ENCODE measurements around the gene MATN4.
A peak's percentile ranks its signal among the peaks of the same experiment; 100 is the strongest.

Gene MATN4

GRCh38 chr20:45342855-45343531 is 34.9 kb upstream of the MATN4 start:
- H4K8ac ChIP-seq (ENCODE audit: low read length), result peak overlapping the region; percentile 45
- 39% methylated on average over 6 of the region's 6 CpGs for WGBS
- H3K9ac ChIP-seq (ENCODE audit: low read length), result peak overlapping the region; percentile 89
- peak overlapping the region; percentile 81 for H2BK5ac ChIP-seq (ENCODE audit: low read depth, low read length, poor library complexity, severe bottlenecking)
- H3K27ac ChIP-seq (ENCODE audit: low read length, poor library complexity, severe bottlenecking), result peak overlapping the region; percentile 92
- H3K4me2 ChIP-seq (ENCODE audit: low read length, poor library complexity, severe bottlenecking), result peak overlapping the region; percentile 44
- H3K4ac ChIP-seq (ENCODE audit: low read depth in 1 of 2, low read length in 2 of 2), result peak overlapping the region; percentile 15 to 80
- peaks cover 22% of the 10 kb centered on the region in 2 experiments for H3K36me3 ChIP-seq (ENCODE audit: control insufficient read depth in 1 of 2, insufficient read depth in 2 of 2, low read depth in 1 of 2, low read length in 2 of 2)
- no peaks in the 10 kb centered on the region for H3K79me1 ChIP-seq (replicated peaks; ENCODE audit: low read length, poor library complexity, severe bottlenecking)
- peak overlapping the region; percentile 69 for H2BK120ac ChIP-seq (ENCODE audit: low read depth, low read length)
- peaks cover 66% of the 10 kb centered on the region for H3K4me1 ChIP-seq (ENCODE audit: control insufficient read depth, insufficient read depth, low read depth, low read length)
- peak overlapping the region in 1 of 2 experiments; percentile 81 for H3K4me3 ChIP-seq (ENCODE audit: insufficient read depth in 1 of 2, low read depth in 1 of 2, low read length in 2 of 2)
- peak overlapping the region; percentile 70 to 94 for H2BK12ac ChIP-seq (ENCODE audit: low read length in 2 of 2)
- peak overlapping the region; percentile 74 for H4K91ac ChIP-seq (ENCODE audit: low read length)
- no peak overlapping the region for H2AFZ ChIP-seq (ENCODE audit: low read depth, low read length)
- no peak overlapping the region for H3K14ac ChIP-seq (ENCODE audit: low read length in 2 of 2)
- DNase-seq, result no peak
- no peak overlapping the region for H2BK15ac ChIP-seq (ENCODE audit: low read depth, poor library complexity, severe bottlenecking)
- H3K23ac ChIP-seq (ENCODE audit: low read length in 2 of 2), result peak overlapping the region in 1 of 2 experiments; percentile 70
- H3K9me3 ChIP-seq (ENCODE audit: control insufficient read depth, low read length), result no peaks in the 10 kb centered on the region
- no peaks in the 10 kb centered on the region for H3K27me3 ChIP-seq (ENCODE audit: control insufficient read depth in 1 of 2, insufficient read depth in 1 of 2, low read length in 2 of 2)
- H2AK5ac ChIP-seq (ENCODE audit: low read length, severe bottlenecking), result peak overlapping the region; percentile 92
- peak overlapping the region; percentile 81 to 94 for H3K18ac ChIP-seq (ENCODE audit: low read depth in 1 of 2, low read length in 2 of 2)

GRCh38 chr20:45341939-45342854 is 34.1 kb upstream of the MATN4 start:
- peak overlapping the region; percentile 70 to 98 for H2BK12ac ChIP-seq (ENCODE audit: low read length in 2 of 2)
- peak overlapping the region; percentile 81 for H2BK5ac ChIP-seq (ENCODE audit: low read depth, low read length, poor library complexity, severe bottlenecking)
- H3K36me3 ChIP-seq (ENCODE audit: control insufficient read depth in 1 of 2, insufficient read depth in 2 of 2, low read depth in 1 of 2, low read length in 2 of 2), result peaks cover 22% of the 10 kb centered on the region in 2 experiments
- H3K4me3 ChIP-seq (ENCODE audit: insufficient read depth in 1 of 2, low read depth in 1 of 2, low read length in 2 of 2), result peak overlapping the region in 1 of 2 experiments; percentile 81
- H3K4me2 ChIP-seq (ENCODE audit: low read length, poor library complexity, severe bottlenecking), result peak overlapping the region; percentile 68
- H3K4me1 ChIP-seq (ENCODE audit: control insufficient read depth, insufficient read depth, low read depth, low read length), result peaks cover 68% of the 10 kb centered on the region
- H3K23ac ChIP-seq (ENCODE audit: low read length in 2 of 2), result peak overlapping the region in 1 of 2 experiments; percentile 70
- 6% methylated on average over 16 of the region's 16 CpGs for WGBS
- H4K91ac ChIP-seq (ENCODE audit: low read length), result peak overlapping the region; percentile 96
- H3K18ac ChIP-seq (ENCODE audit: low read depth in 1 of 2, low read length in 2 of 2), result peak overlapping the region; percentile 81 to 94
- H2BK120ac ChIP-seq (ENCODE audit: low read depth, low read length), result peak overlapping the region; percentile 59
- no peaks in the 10 kb centered on the region for H3K27me3 ChIP-seq (ENCODE audit: control insufficient read depth in 1 of 2, insufficient read depth in 1 of 2, low read length in 2 of 2)
- peak; percentile 77 for DNase-seq
- H4K8ac ChIP-seq (ENCODE audit: low read length), result peak overlapping the region; percentile 92
- H3K4ac ChIP-seq (ENCODE audit: low read depth in 1 of 2, low read length in 2 of 2), result peak overlapping the region; percentile 70 to 90
- no peaks in the 10 kb centered on the region for H3K9me3 ChIP-seq (ENCODE audit: control insufficient read depth, low read length)
- peak overlapping the region in 1 of 2 experiments; percentile 90 for H3K14ac ChIP-seq (ENCODE audit: low read length in 2 of 2)
- peak overlapping the region; percentile 92 for H3K27ac ChIP-seq (ENCODE audit: low read length, poor library complexity, severe bottlenecking)
- H3K79me1 ChIP-seq (replicated peaks; ENCODE audit: low read length, poor library complexity, severe bottlenecking), result no peaks in the 10 kb centered on the region
- H2BK15ac ChIP-seq (ENCODE audit: low read depth, poor library complexity, severe bottlenecking), result peak overlapping the region; percentile 68
- H3K9ac ChIP-seq (ENCODE audit: low read length), result peak overlapping the region; percentile 89
- peak overlapping the region; percentile 21 for H2AFZ ChIP-seq (ENCODE audit: low read depth, low read length)
- H2AK5ac ChIP-seq (ENCODE audit: low read length, severe bottlenecking), result peak overlapping the region; percentile 92

- Histone ChIP-seq H4K8ac (ENCODE audit: low read length) (peak overlapping the region; percentile 92), H3K9ac (ENCODE audit: low read length) (peak overlapping the region; percentile 89), H3K4me1 (ENCODE audit: control insufficient read depth, insufficient read depth, low read depth, low read length) (peaks cover 72% of the 10 kb centered on the region), H3K79me1 (replicated peaks; ENCODE audit: low read length, poor library complexity, severe bottlenecking) (no peaks in the 10 kb centered on the region), H3K14ac (ENCODE audit: low read length in 2 of 2) (no peak overlapping the region), H3K27me3 (ENCODE audit: control insufficient read depth in 1 of 2, insufficient read depth in 1 of 2, low read length in 2 of 2) (no peaks in the 10 kb centered on the region), H3K9me3 (ENCODE audit: control insufficient read depth, low read length) (no peaks in the 10 kb centered on the region), H3K27ac (ENCODE audit: low read length, poor library complexity, severe bottlenecking) (peak overlapping the region; percentile 92), H2BK12ac (ENCODE audit: low read length in 2 of 2) (peak overlapping the region; percentile 55 to 90), H3K4me2 (ENCODE audit: low read length, poor library complexity, severe bottlenecking) (peak overlapping the region; percentile 68), H2AK5ac (ENCODE audit: low read length, severe bottlenecking) (peak overlapping the region; percentile 57), H3K4ac (ENCODE audit: low read depth in 1 of 2, low read length in 2 of 2) (peak overlapping the region in 1 of 2 experiments; percentile 90), H2BK5ac (ENCODE audit: low read depth, low read length, poor library complexity, severe bottlenecking) (no peak overlapping the region), H2AFZ (ENCODE audit: low read depth, low read length) (no peak overlapping the region), H3K4me3 (ENCODE audit: insufficient read depth in 1 of 2, low read depth in 1 of 2, low read length in 2 of 2) (peak overlapping the region in 1 of 2 experiments; percentile 54), H4K91ac (ENCODE audit: low read length) (peak overlapping the region; percentile 36), H3K18ac (ENCODE audit: low read depth in 1 of 2, low read length in 2 of 2) (peak overlapping the region; percentile 60 to 94), H3K23ac (ENCODE audit: low read length in 2 of 2) (peak overlapping the region in 1 of 2 experiments; percentile 27), H2BK15ac (ENCODE audit: low read depth, poor library complexity, severe bottlenecking) (peak overlapping the region; percentile 8), H3K36me3 (ENCODE audit: control insufficient read depth in 1 of 2, insufficient read depth in 2 of 2, low read depth in 1 of 2, low read length in 2 of 2) (peaks cover 22% of the 10 kb centered on the region in 2 experiments), H2BK120ac (ENCODE audit: low read depth, low read length) (no peak overlapping the region)
- no peak for DNase-seq
- 3% methylated on average over 2 of the region's 3 CpGs for WGBS
Measured at GRCh38 chr20:45341579-45341938, 33.5 kb upstream of the MATN4 start.

- H2BK120ac ChIP-seq (ENCODE audit: low read depth, low read length), result no peak overlapping the region
Measured at GRCh38 chr20:45340951-45341350, 32.9 kb upstream of the MATN4 start.

More at GRCh38 chr20:45340951-45341350, 32.9 kb upstream of the MATN4 start:
- Histone ChIP-seq H3K27me3 (ENCODE audit: control insufficient read depth in 1 of 2, insufficient read depth in 1 of 2, low read length in 2 of 2) (no peaks in the 10 kb centered on the region), H3K18ac (ENCODE audit: low read depth in 1 of 2, low read length in 2 of 2) (no peak overlapping the region), H2AK5ac (ENCODE audit: low read length, severe bottlenecking) (peak overlapping the region; percentile 84), H3K9ac (ENCODE audit: low read length) (peak overlapping the region; percentile 89), H3K36me3 (ENCODE audit: control insufficient read depth in 1 of 2, insufficient read depth in 2 of 2, low read depth in 1 of 2, low read length in 2 of 2) (peaks cover 22% of the 10 kb centered on the region in 2 experiments), H3K14ac (ENCODE audit: low read length in 2 of 2) (no peak overlapping the region), H2BK15ac (ENCODE audit: low read depth, poor library complexity, severe bottlenecking) (no peak overlapping the region), H3K79me1 (replicated peaks; ENCODE audit: low read length, poor library complexity, severe bottlenecking) (no peaks in the 10 kb centered on the region), H4K91ac (ENCODE audit: low read length) (no peak overlapping the region), H2BK5ac (ENCODE audit: low read depth, low read length, poor library complexity, severe bottlenecking) (no peak overlapping the region), H3K4me3 (ENCODE audit: insufficient read depth in 1 of 2, low read depth in 1 of 2, low read length in 2 of 2) (no peak overlapping the region), H3K4me1 (ENCODE audit: control insufficient read depth, insufficient read depth, low read depth, low read length) (peaks cover 71% of the 10 kb centered on the region), H3K27ac (ENCODE audit: low read length, poor library complexity, severe bottlenecking) (peak overlapping the region; percentile 92), H3K23ac (ENCODE audit: low read length in 2 of 2) (no peak overlapping the region), H2BK12ac (ENCODE audit: low read length in 2 of 2) (peak overlapping the region in 1 of 2 experiments; percentile 75), H3K4me2 (ENCODE audit: low read length, poor library complexity, severe bottlenecking) (no peak overlapping the region), H3K4ac (ENCODE audit: low read depth in 1 of 2, low read length in 2 of 2) (no peak overlapping the region), H2AFZ (ENCODE audit: low read depth, low read length) (no peak overlapping the region), H4K8ac (ENCODE audit: low read length) (no peak overlapping the region), H3K9me3 (ENCODE audit: control insufficient read depth, low read length) (no peaks in the 10 kb centered on the region)
- WGBS, result 57% methylated on average over 1 of the region's 1 CpG
- no peak for DNase-seq

All from mesenchymal stem cell (in vitro differentiated cells and primary cell).